Adipose tissue (tissue), 3 donors: Measurements from ENCODE around the gene TRA2B. TPM values are rescaled to one million over a fixed set of nuclear protein-coding genes. Genes with fewer than 3 reads are reported as not detected.
A peak's percentile ranks its signal among the peaks of the same experiment; 100 is the strongest.

Experiments
- H3K27ac ChIP-seq: one replicate; pipeline ENCODE4 v1.5.1; 2013; ENCODE audit warnings: low read depth, low read length
- WGBS, 3 donors: extraction: QIAGEN DNeasy Blood & Tissue Kit; methylation state at CpG; one replicate each; pipeline ENCODE4 v1.1.7; 2013; 5-methylcytosine and 5-hydroxymethylcytosine counted together
- polyA plus RNA-seq, 3 donors: library from polyadenylated mRNA; stranded (reverse); fragments of 200-250 nt; gene quantifications; one replicate each; pipeline ENCODE4 v1.2.3, GENCODE V29; 2013
- donor health status: healthy with polysubstance abuse.
- donor health status: Bipolar disorder and iron deficiency.
- donor health status: healthy.

TRA2B gene
- polyA plus RNA-seq: 10 to 100 TPM; 25.8 to 96.8 (median 82.3) TPM

- WGBS, 3 donors: 1 to 2% (median 1%) methylated on average over 53 to 55 of the region's 55 CpGs
- H3K27ac ChIP-seq: peak within 1 kb of the TSS; percentile 94
These were observed at the start of gene TRA2B for GRCh38 chr3:185937689-185938374. Gene TRA2B, minus strand, starts transcription at chr3:185938014. Its CDS starts 154 bp downstream, at chr3:185937860.

GRCh38 chr3:185986198-185986777, 48.5 kb upstream of the TRA2B start:
- 88 to 90% (median 89%) methylated on average over 23 of the region's 23 CpGs for WGBS, 3 donors
- no peak overlapping the region for H3K27ac ChIP-seq

- WGBS, 3 donors: 43 to 67% (median 46%) methylated on average over 3 of the region's 3 CpGs
These were observed 46.4 kb upstream of the TRA2B start for GRCh38 chr3:185984203-185984602.

GRCh38 chr3:185983495-185984141, 45.8 kb upstream of the TRA2B start:
- WGBS, 3 donors: 16 to 19% (median 18%) methylated on average over 23 of the region's 23 CpGs

More at GRCh38 chr3:185984203-185984602, 46.4 kb upstream of the TRA2B start:
- H3K27ac ChIP-seq: no peak overlapping the region

GRCh38 chr3:185982632-185983031, 44.8 kb upstream of the TRA2B start:
- WGBS, 3 donors: 70 to 74% (median 74%) methylated on average over 3 of the region's 3 CpGs
- H3K27ac ChIP-seq: no peak overlapping the region

More at GRCh38 chr3:185983495-185984141, 45.8 kb upstream of the TRA2B start:
- no peak overlapping the region for H3K27ac ChIP-seq

- H3K27ac ChIP-seq: no peak overlapping the region
- WGBS, 3 donors: 59 to 68% (median 66%) methylated on average over 3 of the region's 3 CpGs
These were observed 43.8 kb upstream of the TRA2B start for GRCh38 chr3:185981621-185982020.

GRCh38 chr3:185979721-185980121, 41.9 kb upstream of the TRA2B start:
- no peak overlapping the region for H3K27ac ChIP-seq
- 63 to 71% (median 67%) methylated on average over 8 of the region's 8 CpGs for WGBS, 3 donors

GRCh38 chr3:185978516-185978915, 40.7 kb upstream of the TRA2B start:
- H3K27ac ChIP-seq: no peak overlapping the region
- WGBS, 3 donors: 79 to 85% (median 79%) methylated on average over 4 to 5 of the region's 5 CpGs

- WGBS, 3 donors: 32 to 44% (median 41%) methylated on average over 3 of the region's 3 CpGs
- no peak overlapping the region for H3K27ac ChIP-seq
These were observed 39.8 kb upstream of the TRA2B start for GRCh38 chr3:185977679-185978040.

- 36 to 46% (median 40%) methylated on average over 6 of the region's 6 CpGs for WGBS, 3 donors
- no peak overlapping the region for H3K27ac ChIP-seq
These were observed 39.3 kb upstream of the TRA2B start for GRCh38 chr3:185976977-185977678.

- no peak overlapping the region for H3K27ac ChIP-seq
- 87 to 96% (median 90%) methylated on average over 2 of the region's 2 CpGs for WGBS, 3 donors
These were observed 38.3 kb upstream of the TRA2B start for GRCh38 chr3:185976100-185976499.

- WGBS, 3 donors: 93% methylated on average over 18 of the region's 18 CpGs
- no peak overlapping the region for H3K27ac ChIP-seq
These were observed 33.8 kb upstream of the TRA2B start for GRCh38 chr3:185971579-185971978.

- 74 to 85% (median 83%) methylated on average over 2 of the region's 2 CpGs for WGBS, 3 donors
- no peak overlapping the region for H3K27ac ChIP-seq
These were observed 30.4 kb upstream of the TRA2B start for GRCh38 chr3:185968168-185968567.

GRCh38 chr3:185966655-185967054, 28.8 kb upstream of the TRA2B start:
- no peak overlapping the region for H3K27ac ChIP-seq
- WGBS, 3 donors: 67 to 69% (median 69%) methylated on average over 2 of the region's 2 CpGs

GRCh38 chr3:185965496-185965895, 27.7 kb upstream of the TRA2B start:
- WGBS, 3 donors: 83 to 86% (median 85%) methylated on average over 2 of the region's 2 CpGs
- no peak overlapping the region for H3K27ac ChIP-seq

- no peak overlapping the region for H3K27ac ChIP-seq
- WGBS, 3 donors: 80 to 93% (median 93%) methylated on average over 4 of the region's 4 CpGs
These were observed 23.9 kb upstream of the TRA2B start for GRCh38 chr3:185961675-185962232.

- 78 to 88% (median 78%) methylated on average over 4 of the region's 4 CpGs for WGBS, 3 donors
- no peak overlapping the region for H3K27ac ChIP-seq
These were observed 22.9 kb upstream of the TRA2B start for GRCh38 chr3:185960522-185961288.
